ENCODE results near the gene DPY19L1.

DPY19L1 gene

DNA sequence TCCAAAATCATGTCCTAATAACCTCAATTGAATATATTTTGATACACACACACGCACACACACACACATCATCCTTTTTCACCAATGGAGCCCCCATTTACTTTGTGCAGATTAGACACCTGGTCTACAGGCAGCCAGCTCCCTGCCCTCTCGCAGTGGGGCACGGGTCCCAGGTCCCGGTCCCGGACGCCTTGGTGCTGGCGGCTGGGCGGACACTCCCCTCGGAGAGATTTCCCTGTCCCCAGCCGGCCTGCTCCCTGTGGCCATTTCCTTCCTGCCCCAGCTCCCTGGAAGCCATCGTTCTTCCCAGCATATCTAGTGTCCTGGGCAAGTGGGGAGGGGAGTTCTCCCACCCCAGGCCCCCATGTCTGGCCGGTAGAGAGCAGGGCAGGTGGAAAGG is 14.6 kb downstream of the DPY19L1 start:
- TF ChIP-seq FOXP2 (optimal IDR thresholded peaks at IDR 0.05; ENCODE audit: borderline replicate concordance, extremely low read depth, extremely low read length, insufficient read depth): no peak
- TF ChIP-seq, protein P1, sequence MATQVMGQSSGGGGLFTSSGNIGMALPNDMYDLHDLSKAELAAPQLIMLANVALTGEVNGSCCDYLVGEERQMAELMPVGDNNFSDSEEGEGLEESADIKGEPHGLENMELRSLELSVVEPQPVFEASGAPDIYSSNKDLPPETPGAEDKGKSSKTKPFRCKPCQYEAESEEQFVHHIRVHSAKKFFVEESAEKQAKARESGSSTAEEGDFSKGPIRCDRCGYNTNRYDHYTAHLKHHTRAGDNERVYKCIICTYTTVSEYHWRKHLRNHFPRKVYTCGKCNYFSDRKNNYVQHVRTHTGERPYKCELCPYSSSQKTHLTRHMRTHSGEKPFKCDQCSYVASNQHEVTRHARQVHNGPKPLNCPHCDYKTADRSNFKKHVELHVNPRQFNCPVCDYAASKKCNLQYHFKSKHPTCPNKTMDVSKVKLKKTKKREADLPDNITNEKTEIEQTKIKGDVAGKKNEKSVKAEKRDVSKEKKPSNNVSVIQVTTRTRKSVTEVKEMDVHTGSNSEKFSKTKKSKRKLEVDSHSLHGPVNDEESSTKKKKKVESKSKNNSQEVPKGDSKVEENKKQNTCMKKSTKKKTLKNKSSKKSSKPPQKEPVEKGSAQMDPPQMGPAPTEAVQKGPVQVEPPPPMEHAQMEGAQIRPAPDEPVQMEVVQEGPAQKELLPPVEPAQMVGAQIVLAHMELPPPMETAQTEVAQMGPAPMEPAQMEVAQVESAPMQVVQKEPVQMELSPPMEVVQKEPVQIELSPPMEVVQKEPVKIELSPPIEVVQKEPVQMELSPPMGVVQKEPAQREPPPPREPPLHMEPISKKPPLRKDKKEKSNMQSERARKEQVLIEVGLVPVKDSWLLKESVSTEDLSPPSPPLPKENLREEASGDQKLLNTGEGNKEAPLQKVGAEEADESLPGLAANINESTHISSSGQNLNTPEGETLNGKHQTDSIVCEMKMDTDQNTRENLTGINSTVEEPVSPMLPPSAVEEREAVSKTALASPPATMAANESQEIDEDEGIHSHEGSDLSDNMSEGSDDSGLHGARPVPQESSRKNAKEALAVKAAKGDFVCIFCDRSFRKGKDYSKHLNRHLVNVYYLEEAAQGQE (IDR thresholded peaks at IDR 0.05; ENCODE audit: insufficient read depth in 1 of 2, low read depth in 2 of 2, low read length in 2 of 2): no peak
- no peak for TF ChIP-seq TAF1 (IDR thresholded peaks at IDR 0.05; ENCODE audit: borderline replicate concordance, insufficient read depth, low read length)

DNA sequence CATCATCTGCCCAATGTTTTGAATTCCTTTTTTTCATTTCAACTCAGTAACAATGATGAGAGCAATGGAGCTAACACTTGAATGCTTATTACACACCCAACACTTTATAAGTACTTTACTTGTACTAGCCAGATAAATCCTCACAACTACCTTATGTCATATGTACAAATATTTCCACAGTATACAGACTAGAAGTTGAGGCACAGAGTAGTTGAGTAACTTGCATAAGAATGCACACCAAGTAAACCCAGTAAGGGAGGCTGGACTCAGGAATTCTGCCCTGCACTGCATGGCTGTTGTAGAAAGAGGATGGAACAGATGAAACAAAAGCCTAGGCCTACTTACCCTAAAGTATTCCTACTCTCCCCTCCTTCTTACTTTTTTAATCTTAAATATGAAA is 15.8 kb downstream of the DPY19L1 start:
- TF ChIP-seq FOXP2 (optimal IDR thresholded peaks at IDR 0.05; ENCODE audit: borderline replicate concordance, extremely low read depth, extremely low read length, insufficient read depth) (no peak), POLR2AphosphoS5 (IDR thresholded peaks at IDR 0.05; ENCODE audit: low read depth, low read length) (no peak), TAF1 (IDR thresholded peaks at IDR 0.05; ENCODE audit: borderline replicate concordance, insufficient read depth, low read length) (no peak), SIN3A (IDR thresholded peaks at IDR 0.05; ENCODE audit: borderline replicate concordance, insufficient read depth, low read length) (no peak)
- TF ChIP-seq, protein P1 (IDR thresholded peaks at IDR 0.05; ENCODE audit: insufficient read depth in 1 of 2, low read depth in 2 of 2, low read length in 2 of 2): no peak

DNA sequence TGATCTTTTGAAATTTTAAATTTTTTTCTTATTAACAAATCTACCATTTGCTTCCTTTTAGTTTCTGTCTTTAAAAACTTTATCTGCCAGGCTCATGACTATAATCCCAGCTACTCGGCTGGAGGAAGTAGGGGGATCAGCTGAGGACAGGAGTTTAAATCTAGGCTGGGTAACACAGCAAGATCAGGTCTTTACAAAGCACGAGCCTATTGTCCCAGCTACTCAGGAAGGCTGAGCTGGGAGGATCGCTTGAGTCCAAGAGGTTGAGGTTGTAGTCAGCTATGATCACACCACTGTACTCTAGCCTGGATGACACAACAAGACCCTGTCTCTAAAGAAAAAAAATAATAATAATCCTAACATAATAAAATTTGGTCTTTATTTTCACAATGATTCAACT is 17.5 kb downstream of the DPY19L1 start:
- TF ChIP-seq FOXP2 (optimal IDR thresholded peaks at IDR 0.05; ENCODE audit: borderline replicate concordance, extremely low read depth, extremely low read length, insufficient read depth) (no peak), SIN3A (IDR thresholded peaks at IDR 0.05; ENCODE audit: borderline replicate concordance, insufficient read depth, low read length) (no peak), TAF1 (IDR thresholded peaks at IDR 0.05; ENCODE audit: borderline replicate concordance, insufficient read depth, low read length) (no peak), POLR2AphosphoS5 (IDR thresholded peaks at IDR 0.05; ENCODE audit: low read depth, low read length) (no peak)
- TF ChIP-seq, protein P1 (IDR thresholded peaks at IDR 0.05; ENCODE audit: insufficient read depth in 1 of 2, low read depth in 2 of 2, low read length in 2 of 2): no peak

DNA sequence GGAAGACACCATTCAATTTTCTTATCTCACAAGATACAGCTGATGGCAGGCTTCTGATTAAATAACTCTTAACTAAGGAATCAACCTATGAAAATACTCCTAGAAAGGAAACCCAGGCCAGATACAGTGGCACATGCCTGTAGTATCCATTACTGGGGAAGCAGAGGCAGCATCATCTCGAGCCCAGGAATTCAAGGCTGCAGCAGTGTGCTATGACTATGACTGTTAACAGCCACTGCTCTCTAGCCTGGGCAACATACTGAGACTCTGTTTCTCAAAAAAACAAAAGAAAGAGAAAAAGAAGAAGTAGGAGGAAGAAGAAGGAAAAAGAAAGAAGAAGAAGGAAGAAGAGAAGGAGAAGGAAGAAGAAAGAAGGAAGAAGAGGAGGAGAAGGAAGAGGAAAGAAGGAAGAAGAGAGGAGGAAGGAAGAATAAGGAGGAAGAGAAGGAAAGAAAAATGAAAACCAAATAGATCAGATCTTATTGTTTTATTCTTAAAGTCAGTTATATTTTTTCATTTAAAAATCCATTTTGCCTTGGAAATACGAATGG is 18.0 kb downstream of the DPY19L1 start:
- TF ChIP-seq FOXP2 (optimal IDR thresholded peaks at IDR 0.05; ENCODE audit: borderline replicate concordance, extremely low read depth, extremely low read length, insufficient read depth) (no peak), POLR2AphosphoS5 (IDR thresholded peaks at IDR 0.05; ENCODE audit: low read depth, low read length) (no peak), TAF1 (IDR thresholded peaks at IDR 0.05; ENCODE audit: borderline replicate concordance, insufficient read depth, low read length) (no peak), SIN3A (IDR thresholded peaks at IDR 0.05; ENCODE audit: borderline replicate concordance, insufficient read depth, low read length) (no peak)
- TF ChIP-seq, protein P1 (IDR thresholded peaks at IDR 0.05; ENCODE audit: insufficient read depth in 1 of 2, low read depth in 2 of 2, low read length in 2 of 2): no peak

DNA sequence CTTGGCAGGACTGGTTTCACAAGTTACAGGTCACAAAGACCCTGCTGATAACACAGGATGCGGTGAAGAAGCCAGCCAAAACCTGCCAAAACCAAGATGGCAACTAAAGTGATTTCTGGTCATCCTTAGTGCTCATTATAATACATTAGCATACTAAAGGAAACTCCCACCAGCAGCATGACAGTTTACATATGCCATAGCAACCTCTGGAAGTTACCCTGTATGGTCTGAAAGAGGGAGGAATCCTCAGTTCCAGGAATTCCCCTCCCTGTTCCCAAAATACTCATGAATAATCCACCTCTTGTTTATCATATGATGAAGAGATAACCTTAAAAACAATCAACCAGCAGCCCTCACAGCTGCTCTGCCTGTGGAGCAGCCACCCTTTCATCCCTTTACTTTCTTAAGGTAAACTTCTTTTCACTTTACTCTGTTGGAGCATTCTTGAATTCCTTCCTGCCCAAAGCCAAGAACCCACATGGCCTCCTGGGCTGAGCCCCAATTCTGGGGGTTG is 21.9 kb downstream of the DPY19L1 start:
- TF ChIP-seq, protein P1 (IDR thresholded peaks at IDR 0.05; ENCODE audit: insufficient read depth in 1 of 2, low read depth in 2 of 2, low read length in 2 of 2): no peak
- no peak for TF ChIP-seq TAF1 (IDR thresholded peaks at IDR 0.05; ENCODE audit: borderline replicate concordance, insufficient read depth, low read length)
- TF ChIP-seq POLR2AphosphoS5 (IDR thresholded peaks at IDR 0.05; ENCODE audit: low read depth, low read length): no peak
- TF ChIP-seq FOXP2 (optimal IDR thresholded peaks at IDR 0.05; ENCODE audit: borderline replicate concordance, extremely low read depth, extremely low read length, insufficient read depth): no peak
- no peak for TF ChIP-seq SIN3A (IDR thresholded peaks at IDR 0.05; ENCODE audit: borderline replicate concordance, insufficient read depth, low read length)
